GM12878 (cell line): ENCODE measurements around the gene PUS3. TPM values are rescaled to one million over a fixed set of nuclear protein-coding genes. Genes with fewer than 3 reads are reported as not detected.

ENCODE experiments used
- BCL11A ChIP-seq: IDR thresholded peaks from 2 replicates; pipeline ENCODE4 v1.6.1; 2011; ENCODE audit warnings: low read depth, low read length
- CBFB ChIP-seq: IDR thresholded peaks from 2 replicates; pipeline ENCODE4 v1.6.1; 2016; ENCODE audit warnings: antibody characterized with exemption, low read depth
- CBX3 ChIP-seq: fragments of 200-600 bp; sonication (generic); IDR thresholded peaks from 2 replicates; pipeline ENCODE4 v1.6.1; 2016; ENCODE audit warnings: low read depth, borderline replicate concordance
- FOXM1 ChIP-seq: IDR thresholded peaks from 2 replicates; pipeline ENCODE4 v1.6.1; 2012; ENCODE audit warnings: low read depth, mild to moderate bottlenecking, inconsistent platforms, low read length, moderate library complexity
- LARP7 ChIP-seq: fragments of 450-650 bp; IDR thresholded peaks from 2 replicates; pipeline ENCODE4 v1.6.1; 2017; ENCODE audit warnings: mild to moderate bottlenecking
- MTA2 ChIP-seq: fragments of 450-650 bp; IDR thresholded peaks from 2 replicates; pipeline ENCODE4 v1.6.1; 2016; ENCODE audit warnings: low read depth, mild to moderate bottlenecking, moderate library complexity
- NBN ChIP-seq: fragments of 450-650 bp; IDR thresholded peaks from 2 replicates; pipeline ENCODE4 v1.6.1; 2016
- NFYA ChIP-seq: IDR thresholded peaks from 2 replicates; pipeline ENCODE4 v1.6.1; 2011; ENCODE audit warnings: low read depth, mild to moderate bottlenecking, low read length, improper control_type of control experiment, borderline replicate concordance
- NR2F1 ChIP-seq: fragments of 450-650 bp; conservative IDR thresholded peaks from 2 replicates; pipeline ENCODE4 v1.6.1; 2017; ENCODE audit warnings: mild to moderate bottlenecking
- RFX5 ChIP-seq: IDR thresholded peaks from 2 replicates; pipeline ENCODE4 v1.6.1; 2011; ENCODE audit warnings: low read depth, low read length, improper control_type of control experiment
- RUNX3 ChIP-seq: IDR thresholded peaks from 2 replicates; pipeline ENCODE4 v1.6.1; 2012; ENCODE audit warnings: low read length, inconsistent platforms
- SUPT20H ChIP-seq: IDR thresholded peaks from 2 replicates; pipeline ENCODE4 v1.6.1; 2011; ENCODE audit warnings: low read depth, mild to moderate bottlenecking, low read length, moderate library complexity, borderline replicate concordance; ENCODE audit not compliant: control insufficient read depth
- SUZ12 ChIP-seq: fragments of 200-600 bp; sonication (generic); IDR thresholded peaks from one replicate; pipeline ENCODE4 v1.6.1; 2018; ENCODE audit warnings: antibody characterized with exemption, mild to moderate bottlenecking; ENCODE audit not compliant: unreplicated experiment
- polyA plus RNA-seq, 11 experiments: library from polyadenylated mRNA; depleted of rRNA in 4 of 11; unstranded in 6 of 11; stranded (reverse) in 5 of 11; fragments of >200 nt; fragmentation: Nextera tagmentation in 4 of 11; fragmentation: Illumina TruSeq in 1 of 11; extraction: Ambion mirVana in 4 of 11; extraction: Trizol in 1 of 11; gene quantifications; 1 replicate in 1 of 11; 2 replicates in 10 of 11; pipeline versions ENCODE4 v1.2.1 to v1.2.3, GENCODE V29; 2011 to 2016; ENCODE audit warnings: inconsistent platforms in 2 of 11, missing spikeins in 2 of 11, low read depth in 1 of 11
- total RNA-seq, 4 experiments: library from RNA; depleted of rRNA in 3 of 4; stranded (reverse); fragments of >200 nt in 3 of 4; fragmentation: Illumina TruSeq in 1 of 4; extraction: Trizol in 1 of 4; gene quantifications; 2 replicates each; pipeline versions ENCODE4 v1.2.1 to v1.2.3, GENCODE V29; 2013 to 2021
- TF ChIP-seq, protein P1 (sequence below): fragments of 450-650 bp; IDR thresholded peaks from 2 replicates; pipeline ENCODE4 v1.6.1; 2017; ENCODE audit warnings: mild to moderate bottlenecking, moderate library complexity
- TF ChIP-seq, protein P2 (sequence below): fragments of 450-650 bp; IDR thresholded peaks from 2 replicates; pipeline ENCODE4 v1.6.1; 2017; ENCODE audit warnings: antibody characterized with exemption, mild to moderate bottlenecking, moderate library complexity
- TF ChIP-seq, protein P3 (sequence below): fragments of 450-650 bp; IDR thresholded peaks from 2 replicates; pipeline ENCODE4 v1.6.1; 2016; ENCODE audit warnings: mild to moderate bottlenecking

PUS3 gene
- total and polyA plus RNA-seq, 10 of the 15 experiments (the other 5 are each of a cell fraction or from before 2014, with no cell fraction given): 10.9 to 22.4 (median 14.3) TPM

DNA sequence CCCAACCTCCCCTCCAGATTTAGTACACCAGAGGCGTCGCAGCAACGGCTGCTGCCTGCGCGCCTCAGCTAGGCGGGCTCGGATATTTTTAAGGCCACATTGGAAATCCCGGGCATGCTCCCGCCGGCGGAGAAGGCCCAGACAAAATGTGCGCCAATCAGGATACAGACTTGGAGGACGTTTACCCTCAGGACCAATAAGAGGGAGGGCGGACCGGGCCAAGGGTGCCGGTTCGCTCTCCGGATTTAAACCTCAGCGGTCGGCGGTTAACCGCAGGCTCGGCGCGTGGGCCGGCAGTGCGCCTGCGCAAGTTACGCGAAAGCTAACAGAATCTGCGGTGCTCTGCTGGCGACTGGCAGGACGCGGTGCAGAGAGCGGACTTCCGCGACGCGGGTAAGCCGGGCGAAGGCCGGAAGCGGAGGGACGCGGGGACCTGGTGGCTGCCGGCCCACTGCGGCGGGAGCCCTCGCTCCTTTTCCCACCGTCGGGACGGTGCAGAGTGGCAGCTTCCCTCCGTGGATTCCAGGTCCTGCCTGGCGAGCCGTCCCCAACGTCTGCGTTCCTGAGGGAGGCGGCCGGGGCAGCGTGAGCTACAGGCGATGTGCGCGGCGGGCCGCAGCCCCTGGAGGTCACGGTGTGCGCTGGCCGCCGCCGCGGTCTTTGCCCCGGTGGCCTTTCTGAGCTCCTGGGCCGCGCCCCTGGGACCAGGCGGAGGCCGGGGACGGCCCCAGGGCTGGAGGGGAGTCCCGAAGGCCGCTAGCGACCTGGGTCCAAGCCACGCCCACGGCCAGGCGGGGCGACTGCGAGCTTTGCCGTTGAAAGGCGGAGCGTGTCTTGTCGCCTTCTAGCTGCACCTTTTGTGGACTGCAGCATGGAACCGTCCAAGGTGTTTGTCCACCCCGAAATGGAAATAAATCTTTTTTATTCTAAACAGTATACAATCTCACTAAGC, 15.4 kb downstream of the PUS3 start, which contains the start of gene HYLS1 (continued):
- TF ChIP-seq, protein P1, sequence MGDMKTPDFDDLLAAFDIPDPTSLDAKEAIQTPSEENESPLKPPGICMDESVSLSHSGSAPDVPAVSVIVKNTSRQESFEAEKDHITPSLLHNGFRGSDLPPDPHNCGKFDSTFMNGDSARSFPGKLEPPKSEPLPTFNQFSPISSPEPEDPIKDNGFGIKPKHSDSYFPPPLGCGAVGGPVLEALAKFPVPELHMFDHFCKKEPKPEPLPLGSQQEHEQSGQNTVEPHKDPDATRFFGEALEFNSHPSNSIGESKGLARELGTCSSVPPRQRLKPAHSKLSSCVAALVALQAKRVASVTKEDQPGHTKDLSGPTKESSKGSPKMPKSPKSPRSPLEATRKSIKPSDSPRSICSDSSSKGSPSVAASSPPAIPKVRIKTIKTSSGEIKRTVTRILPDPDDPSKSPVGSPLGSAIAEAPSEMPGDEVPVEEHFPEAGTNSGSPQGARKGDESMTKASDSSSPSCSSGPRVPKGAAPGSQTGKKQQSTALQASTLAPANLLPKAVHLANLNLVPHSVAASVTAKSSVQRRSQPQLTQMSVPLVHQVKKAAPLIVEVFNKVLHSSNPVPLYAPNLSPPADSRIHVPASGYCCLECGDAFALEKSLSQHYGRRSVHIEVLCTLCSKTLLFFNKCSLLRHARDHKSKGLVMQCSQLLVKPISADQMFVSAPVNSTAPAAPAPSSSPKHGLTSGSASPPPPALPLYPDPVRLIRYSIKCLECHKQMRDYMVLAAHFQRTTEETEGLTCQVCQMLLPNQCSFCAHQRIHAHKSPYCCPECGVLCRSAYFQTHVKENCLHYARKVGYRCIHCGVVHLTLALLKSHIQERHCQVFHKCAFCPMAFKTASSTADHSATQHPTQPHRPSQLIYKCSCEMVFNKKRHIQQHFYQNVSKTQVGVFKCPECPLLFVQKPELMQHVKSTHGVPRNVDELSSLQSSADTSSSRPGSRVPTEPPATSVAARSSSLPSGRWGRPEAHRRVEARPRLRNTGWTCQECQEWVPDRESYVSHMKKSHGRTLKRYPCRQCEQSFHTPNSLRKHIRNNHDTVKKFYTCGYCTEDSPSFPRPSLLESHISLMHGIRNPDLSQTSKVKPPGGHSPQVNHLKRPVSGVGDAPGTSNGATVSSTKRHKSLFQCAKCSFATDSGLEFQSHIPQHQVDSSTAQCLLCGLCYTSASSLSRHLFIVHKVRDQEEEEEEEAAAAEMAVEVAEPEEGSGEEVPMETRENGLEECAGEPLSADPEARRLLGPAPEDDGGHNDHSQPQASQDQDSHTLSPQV: no peak
- no peak; the same call in 1 of the 2 replicates for TF ChIP-seq NBN
- TF ChIP-seq, protein P2, sequence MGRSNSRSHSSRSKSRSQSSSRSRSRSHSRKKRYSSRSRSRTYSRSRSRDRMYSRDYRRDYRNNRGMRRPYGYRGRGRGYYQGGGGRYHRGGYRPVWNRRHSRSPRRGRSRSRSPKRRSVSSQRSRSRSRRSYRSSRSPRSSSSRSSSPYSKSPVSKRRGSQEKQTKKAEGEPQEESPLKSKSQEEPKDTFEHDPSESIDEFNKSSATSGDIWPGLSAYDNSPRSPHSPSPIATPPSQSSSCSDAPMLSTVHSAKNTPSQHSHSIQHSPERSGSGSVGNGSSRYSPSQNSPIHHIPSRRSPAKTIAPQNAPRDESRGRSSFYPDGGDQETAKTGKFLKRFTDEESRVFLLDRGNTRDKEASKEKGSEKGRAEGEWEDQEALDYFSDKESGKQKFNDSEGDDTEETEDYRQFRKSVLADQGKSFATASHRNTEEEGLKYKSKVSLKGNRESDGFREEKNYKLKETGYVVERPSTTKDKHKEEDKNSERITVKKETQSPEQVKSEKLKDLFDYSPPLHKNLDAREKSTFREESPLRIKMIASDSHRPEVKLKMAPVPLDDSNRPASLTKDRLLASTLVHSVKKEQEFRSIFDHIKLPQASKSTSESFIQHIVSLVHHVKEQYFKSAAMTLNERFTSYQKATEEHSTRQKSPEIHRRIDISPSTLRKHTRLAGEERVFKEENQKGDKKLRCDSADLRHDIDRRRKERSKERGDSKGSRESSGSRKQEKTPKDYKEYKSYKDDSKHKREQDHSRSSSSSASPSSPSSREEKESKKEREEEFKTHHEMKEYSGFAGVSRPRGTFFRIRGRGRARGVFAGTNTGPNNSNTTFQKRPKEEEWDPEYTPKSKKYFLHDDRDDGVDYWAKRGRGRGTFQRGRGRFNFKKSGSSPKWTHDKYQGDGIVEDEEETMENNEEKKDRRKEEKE: no peak
- TF ChIP-seq MTA2: peak; percentile 42
- TF ChIP-seq NFYA: no peak
- peak; percentile 100 for TF ChIP-seq CBFB
- no peak for TF ChIP-seq SUZ12
- peak; percentile 56; the same call in 1 of the 2 replicates for TF ChIP-seq FOXM1
- peak; percentile 54; the same call in 1 of the 2 replicates for TF ChIP-seq RFX5
- TF ChIP-seq SUPT20H: no peak
- TF ChIP-seq, protein P3, sequence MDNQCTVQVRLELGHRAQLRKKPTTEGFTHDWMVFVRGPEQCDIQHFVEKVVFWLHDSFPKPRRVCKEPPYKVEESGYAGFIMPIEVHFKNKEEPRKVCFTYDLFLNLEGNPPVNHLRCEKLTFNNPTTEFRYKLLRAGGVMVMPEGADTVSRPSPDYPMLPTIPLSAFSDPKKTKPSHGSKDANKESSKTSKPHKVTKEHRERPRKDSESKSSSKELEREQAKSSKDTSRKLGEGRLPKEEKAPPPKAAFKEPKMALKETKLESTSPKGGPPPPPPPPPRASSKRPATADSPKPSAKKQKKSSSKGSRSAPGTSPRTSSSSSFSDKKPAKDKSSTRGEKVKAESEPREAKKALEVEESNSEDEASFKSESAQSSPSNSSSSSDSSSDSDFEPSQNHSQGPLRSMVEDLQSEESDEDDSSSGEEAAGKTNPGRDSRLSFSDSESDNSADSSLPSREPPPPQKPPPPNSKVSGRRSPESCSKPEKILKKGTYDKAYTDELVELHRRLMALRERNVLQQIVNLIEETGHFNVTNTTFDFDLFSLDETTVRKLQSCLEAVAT: peak; percentile 99
- no peak for TF ChIP-seq BCL11A
- TF ChIP-seq CBX3: no peak
- TF ChIP-seq RUNX3: peak; percentile 99
- TF ChIP-seq NR2F1: peak; percentile 96
- TF ChIP-seq LARP7: peak; percentile 99
